Glutamatergic neuron (in vitro differentiated cells): ENCODE data around the gene B4GALT5. TPM values are rescaled to one million over a fixed set of nuclear protein-coding genes. Genes with fewer than 3 reads are reported as not detected.

Experiments
- DNase-seq: peaks from one replicate; pipeline ENCODE4 v3.0.0; 2022
- H3K27ac Mint-ChIP-seq: one replicate; pipeline ENCODE4 v1.8.0; 2020; ENCODE audit warnings: mild to moderate bottlenecking, mixed read lengths, inconsistent platforms; ENCODE audit not compliant: unreplicated experiment
- H3K27me3 Mint-ChIP-seq: one replicate; pipeline ENCODE4 v1.8.0; 2020; ENCODE audit warnings: mild to moderate bottlenecking, moderate library complexity, mixed read lengths, inconsistent platforms; ENCODE audit not compliant: unreplicated experiment
- H3K36me3 Mint-ChIP-seq: one replicate; pipeline ENCODE4 v1.8.0; 2020; ENCODE audit warnings: mild to moderate bottlenecking, mixed read lengths, inconsistent platforms; ENCODE audit not compliant: unreplicated experiment
- H3K4me1 Mint-ChIP-seq: one replicate; pipeline ENCODE4 v1.8.0; 2020; ENCODE audit warnings: mild to moderate bottlenecking, low read depth, mixed read lengths, inconsistent platforms; ENCODE audit not compliant: unreplicated experiment
- H3K4me3 Mint-ChIP-seq: one replicate; pipeline ENCODE4 v1.8.0; 2020; ENCODE audit warnings: mild to moderate bottlenecking, mixed read lengths, inconsistent platforms; ENCODE audit not compliant: unreplicated experiment
- H3K9me3 Mint-ChIP-seq: one replicate; pipeline ENCODE4 v1.8.0; 2020; ENCODE audit warnings: mild to moderate bottlenecking, moderate library complexity, mixed read lengths, inconsistent platforms; ENCODE audit not compliant: unreplicated experiment
- total RNA-seq: library from RNA; stranded (reverse); fragmentation: NEBNext Ultra II Directional; extraction: Animal tissue kit (Norgen Biotek cat#: 25700); gene quantifications from one replicate; pipeline ENCODE4 v1.2.1, GENCODE V29; 2021; ENCODE audit not compliant: unreplicated experiment
- TF ChIP-seq, protein P1 (sequence below): fragments of 200-600 bp; sonication (generic); IDR thresholded peaks from one replicate; pipeline ENCODE4 v1.5.0; 2021; ENCODE audit not compliant: partially characterized antibody, unreplicated experiment

Gene B4GALT5
- total RNA-seq, 1 donor from 2014 or later: 61.3 TPM

DNA sequence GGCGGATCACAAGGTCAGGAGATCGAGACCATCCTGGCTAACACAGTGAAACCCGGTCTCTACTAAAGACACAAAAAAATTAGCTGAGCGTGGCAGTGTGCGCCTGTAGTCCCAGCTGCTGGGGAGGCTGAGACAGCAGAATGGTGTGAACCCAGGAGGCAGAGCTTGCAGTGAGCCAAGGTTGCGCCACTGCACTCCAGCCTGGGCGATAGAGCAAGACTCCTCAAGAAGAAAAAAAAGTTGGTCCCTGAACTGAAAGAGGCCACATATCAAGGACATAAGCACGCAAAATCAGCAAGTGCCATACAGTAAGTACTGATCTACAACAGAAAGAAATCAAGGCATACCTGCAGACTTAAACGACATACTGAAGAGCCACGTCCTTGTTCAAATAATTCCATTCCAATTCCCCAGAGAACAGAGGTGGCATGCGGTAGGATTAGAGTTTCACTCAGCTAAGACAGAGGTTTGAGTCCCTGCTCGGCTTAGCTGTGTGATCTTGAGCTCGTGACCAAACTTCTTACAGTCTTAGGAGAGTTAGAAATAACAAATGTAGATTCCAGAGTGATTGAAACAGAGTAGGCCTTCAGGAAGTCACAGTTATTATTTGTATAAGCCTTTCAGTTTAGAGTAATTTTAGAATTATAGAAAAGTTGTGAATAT lies 29.2 kb downstream of the B4GALT5 start:
- H3K9me3 Mint-ChIP-seq: peaks cover 3% of the 10 kb centered on the region
- TF ChIP-seq, protein P1, sequence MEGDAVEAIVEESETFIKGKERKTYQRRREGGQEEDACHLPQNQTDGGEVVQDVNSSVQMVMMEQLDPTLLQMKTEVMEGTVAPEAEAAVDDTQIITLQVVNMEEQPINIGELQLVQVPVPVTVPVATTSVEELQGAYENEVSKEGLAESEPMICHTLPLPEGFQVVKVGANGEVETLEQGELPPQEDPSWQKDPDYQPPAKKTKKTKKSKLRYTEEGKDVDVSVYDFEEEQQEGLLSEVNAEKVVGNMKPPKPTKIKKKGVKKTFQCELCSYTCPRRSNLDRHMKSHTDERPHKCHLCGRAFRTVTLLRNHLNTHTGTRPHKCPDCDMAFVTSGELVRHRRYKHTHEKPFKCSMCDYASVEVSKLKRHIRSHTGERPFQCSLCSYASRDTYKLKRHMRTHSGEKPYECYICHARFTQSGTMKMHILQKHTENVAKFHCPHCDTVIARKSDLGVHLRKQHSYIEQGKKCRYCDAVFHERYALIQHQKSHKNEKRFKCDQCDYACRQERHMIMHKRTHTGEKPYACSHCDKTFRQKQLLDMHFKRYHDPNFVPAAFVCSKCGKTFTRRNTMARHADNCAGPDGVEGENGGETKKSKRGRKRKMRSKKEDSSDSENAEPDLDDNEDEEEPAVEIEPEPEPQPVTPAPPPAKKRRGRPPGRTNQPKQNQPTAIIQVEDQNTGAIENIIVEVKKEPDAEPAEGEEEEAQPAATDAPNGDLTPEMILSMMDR: no peak
- no peaks in the 10 kb centered on the region for H3K36me3 Mint-ChIP-seq
- no peak overlapping the region for H3K4me3 Mint-ChIP-seq
- H3K27me3 Mint-ChIP-seq: peaks cover 6% of the 10 kb centered on the region
- peaks cover 27% of the 10 kb centered on the region for H3K4me1 Mint-ChIP-seq
- no peak overlapping the region for H3K27ac Mint-ChIP-seq
- DNase-seq: no peak

GRCh38 chr20:49682798-49683197 lies 30.9 kb downstream of the B4GALT5 start:
- Mint-ChIP-seq H3K36me3 (no peaks in the 10 kb centered on the region), H3K9me3 (peaks cover 3% of the 10 kb centered on the region), H3K27ac (no peak overlapping the region), H3K27me3 (peaks cover 6% of the 10 kb centered on the region), H3K4me1 (peaks cover 38% of the 10 kb centered on the region), H3K4me3 (no peak overlapping the region)
- DNase-seq: no peak
- TF ChIP-seq, protein P1: no peak

- Mint-ChIP-seq H3K27ac (no peak overlapping the region), H3K27me3 (peaks cover 6% of the 10 kb centered on the region), H3K9me3 (peaks cover 3% of the 10 kb centered on the region), H3K4me1 (peaks cover 41% of the 10 kb centered on the region), H3K36me3 (no peaks in the 10 kb centered on the region), H3K4me3 (no peak overlapping the region)
- TF ChIP-seq, protein P1: no peak
- DNase-seq: no peak
Observed at GRCh38 chr20:49682278-49682677, 31.4 kb downstream of the B4GALT5 start.

- DNase-seq: no peak
- TF ChIP-seq, protein P1: no peak
- no peak overlapping the region for H3K4me3 Mint-ChIP-seq
- H3K36me3 Mint-ChIP-seq: no peaks in the 10 kb centered on the region
- H3K27ac Mint-ChIP-seq: no peak overlapping the region
- H3K27me3 Mint-ChIP-seq: peaks cover 6% of the 10 kb centered on the region
- peaks cover 45% of the 10 kb centered on the region for H3K4me1 Mint-ChIP-seq
- H3K9me3 Mint-ChIP-seq: peaks cover 3% of the 10 kb centered on the region
Observed at GRCh38 chr20:49681850-49682216, 31.8 kb downstream of the B4GALT5 start.

GRCh38 chr20:49680484-49680883 lies 33.2 kb downstream of the B4GALT5 start:
- peaks cover 3% of the 10 kb centered on the region for H3K9me3 Mint-ChIP-seq
- H3K27me3 Mint-ChIP-seq: peaks cover 3% of the 10 kb centered on the region
- TF ChIP-seq, protein P1: no peak
- peaks cover 48% of the 10 kb centered on the region for H3K4me1 Mint-ChIP-seq
- no peak overlapping the region for H3K4me3 Mint-ChIP-seq
- no peak for DNase-seq
- H3K27ac Mint-ChIP-seq: no peak overlapping the region
- no peaks in the 10 kb centered on the region for H3K36me3 Mint-ChIP-seq
